ENCODE measurements around the gene ZNF48. TPM values are rescaled to one million over a fixed set of nuclear protein-coding genes. Genes with fewer than 3 reads are reported as not detected.

ZNF48 gene
- total RNA-seq: 1 to 10 TPM; 5.4 to 6.4 TPM
- long read RNA-seq, partial matches to known transcripts: 0 of 3 reads
- long read RNA-seq, other reads (novel, unspliced or antisense): 1 of 3 reads

GRCh38 chr16:30395155-30395991 lies at the start of gene ZNF48:
Gene ZNF48, plus strand, starts transcription at chr16:30395420. Its CDS starts 375 bp downstream, at chr16:30395795.
- intact Hi-C loops (cut with DNase I): no loop called here
- ATAC-seq: peak; percentile 97
- peak; percentile 93 for DNase-seq

- DNase-seq: no peak
- ATAC-seq: no peak
Measured at GRCh38 chr16:30346286-30346685, 48.9 kb upstream of the ZNF48 start.

GRCh38 chr16:30348113-30348512 lies 47.1 kb upstream of the ZNF48 start:
- no peak for DNase-seq
- intact Hi-C loops (cut with DNase I): no loop called here
- no peak for ATAC-seq

More at GRCh38 chr16:30346286-30346685, 48.9 kb upstream of the ZNF48 start:
- intact Hi-C loops (cut with DNase I): no loop called here

- ATAC-seq: no peak
- intact Hi-C loops (cut with DNase I): no loop called here
- no peak for DNase-seq
Measured at GRCh38 chr16:30348929-30349328, 46.3 kb upstream of the ZNF48 start.

- DNase-seq (no peak), ATAC-seq (no peak)
- intact Hi-C loops (cut with DNase I): loop anchor here in 1 of 2 donors (10.0 kb wide), 1 partner anchor 55 kb away; the partner anchor contains the start of gene ZNF771
Measured at GRCh38 chr16:30349675-30350074, 45.5 kb upstream of the ZNF48 start.

GRCh38 chr16:30350134-30350871 lies 44.9 kb upstream of the ZNF48 start:
- intact Hi-C loops (cut with DNase I): loop anchor here in 1 of 2 donors (10.0 kb wide), 1 partner anchor 54 kb away; the partner anchor contains the start of gene ZNF771
- no peak for DNase-seq
- no peak for ATAC-seq

GRCh38 chr16:30351001-30351441 lies 44.2 kb upstream of the ZNF48 start:
- ATAC-seq (no peak), DNase-seq (no peak)
- intact Hi-C loops (cut with DNase I): loop anchor here in 1 of 2 donors (10.0 kb wide), 1 partner anchor 54 kb away; the partner anchor contains the start of gene ZNF771

- peak; percentile 87 for DNase-seq
- intact Hi-C loops (cut with DNase I): loop anchor here in 1 of 2 donors (10.0 kb wide), 1 partner anchor 53 kb away; the partner anchor contains the start of gene ZNF771
- peak; percentile 44 to 61 for ATAC-seq
Measured at GRCh38 chr16:30351586-30352419, 43.4 kb upstream of the ZNF48 start.

GRCh38 chr16:30352488-30353401 lies 42.5 kb upstream of the ZNF48 start:
- DNase-seq: no peak
- no peak for ATAC-seq
- intact Hi-C loops (cut with DNase I): loop anchor here in 1 of 2 donors (10.0 kb wide), 1 partner anchor 52 kb away; the partner anchor contains the start of gene ZNF771

- intact Hi-C loops (cut with DNase I): loop anchor here in 1 of 2 donors (10.0 kb wide), 1 partner anchor 51 kb away; the partner anchor contains the start of gene ZNF771
- DNase-seq: no peak
Measured at GRCh38 chr16:30353438-30354129, 41.6 kb upstream of the ZNF48 start.

GRCh38 chr16:30354423-30355143 lies 40.6 kb upstream of the ZNF48 start:
- intact Hi-C loops (cut with DNase I): loop anchor here in 1 of 2 donors (10.0 kb wide), 1 partner anchor 50 kb away; the partner anchor contains the start of gene ZNF771
- peak; percentile 4 to 23 for ATAC-seq

More at GRCh38 chr16:30353438-30354129, 41.6 kb upstream of the ZNF48 start:
- no peak for ATAC-seq

GRCh38 chr16:30355144-30355953 lies 39.9 kb upstream of the ZNF48 start, which contains the start of gene CD2BP2:
Gene CD2BP2, minus strand, starts transcription at chr16:30355308. Its CDS starts 627 bp downstream, at chr16:30354681.
- intact Hi-C loops (cut with DNase I): loop anchor here in 1 of 2 donors (10.0 kb wide), 1 partner anchor 49 kb away; the partner anchor contains the start of gene ZNF771

More at GRCh38 chr16:30354423-30355143, 40.6 kb upstream of the ZNF48 start:
- DNase-seq: no peak

GRCh38 chr16:30355954-30356308 lies 39.3 kb upstream of the ZNF48 start:
- DNase-seq: no peak
- intact Hi-C loops (cut with DNase I): loop anchor here in 1 of 2 donors (10.0 kb wide), 1 partner anchor 49 kb away; the partner anchor contains the start of gene ZNF771
- ATAC-seq: no peak

More at GRCh38 chr16:30355144-30355953, 39.9 kb upstream of the ZNF48 start, which contains the start of gene CD2BP2:
- DNase-seq (peak; percentile 98), ATAC-seq (peak; percentile 91 to 93)

GRCh38 chr16:30356401-30357084 lies 38.7 kb upstream of the ZNF48 start:
- intact Hi-C loops (cut with DNase I): loop anchor here in 1 of 2 donors (10.0 kb wide), 1 partner anchor 48 kb away; the partner anchor contains the start of gene ZNF771
- ATAC-seq: peak in 1 of 2 donors; percentile 3
- no peak for DNase-seq
